Measurements from ENCODE around the gene IMPACT.

The IMPACT gene

DNA sequence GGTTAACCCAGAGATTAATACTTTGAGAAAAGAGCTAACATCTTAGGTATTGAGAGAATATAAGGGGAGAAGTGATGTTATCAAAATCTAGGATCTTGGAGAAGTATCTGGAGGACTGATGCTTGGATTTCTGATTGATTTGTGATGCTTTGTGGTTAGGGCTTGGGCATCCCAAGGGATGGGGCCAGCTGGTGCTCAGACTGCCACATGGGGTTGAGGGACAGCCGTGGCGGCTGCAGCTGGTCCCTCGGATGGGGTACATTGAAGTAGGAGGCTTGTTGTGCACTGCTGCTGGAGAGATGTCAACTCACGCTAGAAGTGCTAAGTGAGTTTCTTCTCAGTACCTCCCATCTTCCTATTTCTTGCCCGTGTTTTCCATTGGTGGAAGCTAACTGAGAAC is 56.4 kb downstream of the IMPACT start:
- no peak for DNase-seq

DNA sequence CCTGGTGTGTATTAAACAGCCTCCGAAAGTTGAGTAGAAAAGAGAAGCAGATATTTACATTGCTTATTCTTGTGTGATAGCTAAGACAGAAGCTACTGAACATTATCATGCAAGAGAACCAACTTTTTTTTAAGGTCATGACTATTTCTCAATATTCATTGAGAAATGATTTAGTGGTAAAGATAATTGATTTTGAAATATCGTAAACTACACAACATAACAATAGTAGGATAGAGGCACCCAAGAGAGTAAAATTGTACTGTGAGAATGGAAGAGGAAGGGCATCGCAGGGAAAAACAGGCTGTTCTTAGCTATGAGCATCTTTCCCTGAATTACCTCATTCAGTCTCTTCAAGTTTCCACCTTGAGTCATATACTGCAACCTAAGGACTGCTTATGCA is 59.2 kb downstream of the IMPACT start:
- DNase-seq: no peak

DNA sequence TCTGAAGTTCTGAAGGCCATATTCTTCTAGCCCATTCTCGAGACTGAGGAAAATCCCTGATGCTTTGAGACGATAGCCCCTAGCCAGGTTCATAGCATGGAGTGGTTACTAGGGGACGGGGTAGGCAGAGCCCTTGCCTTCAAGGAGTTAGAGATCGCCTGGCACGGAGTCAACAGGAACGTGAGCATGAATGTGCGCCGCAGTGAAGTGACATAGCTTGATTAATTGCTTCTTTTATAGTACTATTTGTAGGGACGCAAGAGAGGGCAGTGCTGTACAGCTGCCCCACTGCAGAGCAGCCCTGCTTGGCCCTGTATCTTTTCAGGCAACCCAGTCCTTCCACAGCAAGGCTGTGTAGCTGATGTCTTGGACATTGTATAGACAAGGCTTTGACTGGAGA is 60.2 kb downstream of the IMPACT start:
- no peak for DNase-seq

DNA sequence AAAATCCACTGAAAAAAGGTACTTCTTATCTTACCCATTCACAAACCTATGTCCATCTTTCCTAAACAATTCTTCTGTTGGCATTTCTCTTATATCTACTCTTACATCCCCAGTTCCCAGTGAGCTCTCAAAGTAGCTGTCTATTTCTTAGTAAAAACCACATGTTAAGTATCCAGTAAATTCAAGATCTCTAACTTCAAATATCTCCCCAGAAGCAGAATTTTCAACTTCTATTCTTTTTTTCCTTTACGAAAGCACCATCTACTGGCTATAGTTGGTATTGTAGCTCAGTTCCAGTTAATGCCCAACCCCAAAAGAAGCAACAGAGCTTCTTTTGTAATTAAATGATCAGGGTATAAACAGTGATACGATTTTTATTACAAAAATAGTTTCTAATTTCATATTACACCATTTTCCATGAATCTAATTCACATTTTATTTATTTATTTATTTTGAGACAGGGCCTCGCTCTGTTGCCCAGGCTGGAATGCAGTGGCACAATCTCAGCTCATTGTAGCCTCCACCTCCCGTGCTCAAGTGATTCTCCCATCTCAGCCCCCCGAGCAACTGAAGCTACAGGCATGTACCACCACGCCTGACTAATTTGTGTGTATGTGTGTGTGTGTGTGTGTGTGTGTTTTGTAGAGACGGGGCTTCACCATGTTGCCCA is 62.5 kb downstream of the IMPACT start:
- DNase-seq: peak; percentile 43

DNA sequence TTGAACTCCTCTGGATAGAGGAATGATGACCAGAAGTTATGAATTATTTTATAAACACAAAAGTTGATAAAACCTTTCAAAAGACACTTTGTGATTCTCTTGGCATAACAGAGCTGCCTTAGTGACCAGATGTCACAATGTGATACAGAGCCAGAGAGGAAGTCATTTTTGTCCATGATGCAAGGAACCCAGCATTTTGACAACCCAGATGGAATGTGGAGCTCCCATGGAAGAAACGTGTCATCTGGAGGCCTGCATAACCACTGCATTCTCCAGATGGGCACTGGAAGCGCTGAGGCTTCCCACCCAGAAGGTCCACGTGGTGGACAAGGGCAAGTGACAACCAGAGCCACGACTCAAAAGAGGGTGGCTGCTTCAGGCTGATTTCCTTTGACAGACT is 64.1 kb downstream of the IMPACT start:
- peak; percentile 75 for DNase-seq

DNA sequence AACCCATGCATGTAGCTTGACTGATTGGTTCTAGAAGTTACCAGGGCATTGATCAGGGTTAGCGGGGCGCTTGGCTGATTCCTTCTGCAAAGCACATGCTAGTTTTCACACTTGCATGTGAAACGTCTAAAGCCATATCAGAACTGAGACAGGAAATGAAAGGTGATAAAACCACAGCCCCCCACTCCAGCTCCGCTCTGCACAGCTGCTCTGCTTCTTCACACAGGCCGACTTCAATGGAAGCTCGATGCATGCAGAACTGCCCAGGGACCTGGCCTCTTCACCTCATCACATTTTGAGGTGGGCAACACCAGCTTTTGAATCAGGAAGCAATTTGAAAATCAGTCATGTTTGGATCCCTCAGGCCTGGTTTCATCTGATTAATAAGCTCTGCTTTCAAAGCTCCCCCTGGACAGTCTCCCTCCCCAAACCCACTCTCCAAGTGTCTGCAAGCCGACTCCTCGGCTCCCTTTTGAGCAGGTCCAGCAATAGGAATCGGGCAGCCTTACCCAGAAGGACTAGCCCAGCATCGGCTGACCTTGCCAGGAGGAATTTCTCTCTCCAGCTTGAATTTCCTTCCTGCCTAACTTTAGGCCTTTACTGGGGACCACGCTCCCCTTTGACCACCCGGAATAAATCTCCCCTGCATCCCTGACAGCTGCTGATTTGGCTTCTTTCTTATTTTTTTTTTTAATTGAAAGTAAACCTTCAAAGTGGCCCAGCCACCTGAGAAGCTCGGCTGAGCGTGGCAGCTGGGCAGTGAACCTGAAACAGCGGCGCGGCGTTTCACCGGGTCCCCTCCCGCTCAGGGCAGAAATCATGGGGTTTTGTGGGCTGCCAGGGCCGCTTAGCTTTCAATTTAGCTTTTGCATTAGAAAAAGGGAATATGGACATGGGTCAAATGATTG is 65.7 kb downstream of the IMPACT start:
- DNase-seq: no peak

DNA sequence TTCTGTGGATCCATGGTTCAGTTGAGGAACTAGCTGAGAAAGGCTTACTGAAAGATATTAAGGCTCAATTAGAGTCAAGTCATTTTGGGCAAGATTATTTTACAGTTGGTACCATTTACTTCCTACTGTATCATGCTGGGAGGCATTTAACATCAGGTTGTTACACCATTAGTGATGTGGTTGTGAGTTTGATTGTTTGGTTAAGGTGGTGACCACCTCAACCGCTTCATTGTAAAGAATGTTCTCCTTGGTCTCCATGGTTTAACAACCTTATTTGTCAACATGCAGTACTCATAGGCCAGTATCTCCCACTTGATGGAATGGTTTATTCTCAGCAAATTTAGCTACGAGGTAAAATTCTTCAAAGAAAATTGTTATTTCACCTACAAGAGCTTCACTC is 68.1 kb downstream of the IMPACT start:
- DNase-seq: no peak

DNA sequence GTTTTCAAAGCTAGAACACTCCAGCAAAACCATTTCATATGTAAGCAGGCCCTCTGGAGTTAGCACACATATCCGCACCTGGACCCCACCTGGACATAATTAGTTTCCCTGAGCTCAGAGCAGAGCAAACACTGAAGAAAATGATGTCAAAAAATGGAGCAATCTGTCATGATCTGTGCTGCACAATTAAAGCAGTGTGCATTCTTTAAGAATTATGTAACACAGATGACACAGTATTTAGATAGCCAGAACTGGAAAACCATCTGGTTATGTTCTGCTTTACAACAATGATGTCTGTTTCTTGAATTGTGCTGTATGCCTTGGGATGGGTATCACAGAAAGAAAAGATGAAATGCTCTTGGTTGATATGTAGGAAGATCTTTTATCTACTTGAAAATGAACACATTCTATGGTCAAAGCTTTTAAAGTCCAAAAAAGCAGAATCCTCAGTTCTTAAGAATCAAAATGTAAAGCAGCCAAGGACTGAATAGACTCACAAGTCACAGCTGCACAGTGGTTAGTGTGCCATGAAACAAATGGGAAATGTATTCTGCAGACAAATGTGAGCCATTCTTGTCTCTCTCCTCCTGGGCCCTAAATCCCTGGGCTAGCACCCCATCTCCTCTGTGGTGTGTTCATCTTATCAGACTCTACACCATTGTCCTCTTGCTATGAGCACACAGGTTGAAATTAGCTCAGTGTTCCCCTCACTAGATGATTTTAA is 70.7 kb downstream of the IMPACT start:
- DNase-seq: peak; percentile 62

DNA sequence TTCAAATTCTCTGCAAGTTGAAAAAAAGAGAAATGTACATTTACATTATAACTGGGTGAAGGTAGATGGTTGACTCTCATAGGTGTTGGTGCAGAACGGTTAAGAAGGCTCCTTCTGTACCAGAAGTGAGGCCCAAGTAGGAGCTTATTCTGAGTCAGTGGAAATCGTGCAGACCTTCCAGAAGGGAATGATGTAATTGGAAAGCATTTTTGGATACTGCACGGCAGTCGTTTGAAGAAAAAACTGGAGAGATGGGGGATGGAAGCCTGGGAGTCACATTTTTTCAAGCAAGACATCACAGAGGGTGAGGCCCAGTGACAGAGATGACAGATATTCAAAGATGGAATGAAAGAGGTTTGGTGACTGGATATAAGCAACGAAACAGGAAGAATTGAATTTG is 73.3 kb downstream of the IMPACT start:
- peak; percentile 79 for DNase-seq

DNA sequence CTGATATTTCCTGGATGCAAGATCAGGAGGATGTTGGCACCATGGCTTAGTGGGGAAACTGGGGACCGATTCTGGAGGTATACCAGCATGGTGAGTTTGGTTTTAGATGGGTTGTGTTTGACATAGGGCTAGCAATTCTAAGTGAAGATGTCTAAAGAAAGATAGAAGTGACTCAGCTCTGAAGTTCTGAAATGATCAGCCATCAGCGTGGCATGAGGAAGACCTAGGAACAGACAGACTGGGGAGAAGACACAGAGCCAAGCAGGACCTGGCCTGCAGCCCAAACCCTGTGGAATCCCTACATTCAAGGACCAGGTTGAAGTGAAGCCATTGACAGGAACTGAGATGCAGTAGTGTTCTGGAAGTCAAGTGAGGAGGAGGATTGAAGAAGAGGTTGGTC is 73.7 kb downstream of the IMPACT start:
- DNase-seq: peak; percentile 16

DNA sequence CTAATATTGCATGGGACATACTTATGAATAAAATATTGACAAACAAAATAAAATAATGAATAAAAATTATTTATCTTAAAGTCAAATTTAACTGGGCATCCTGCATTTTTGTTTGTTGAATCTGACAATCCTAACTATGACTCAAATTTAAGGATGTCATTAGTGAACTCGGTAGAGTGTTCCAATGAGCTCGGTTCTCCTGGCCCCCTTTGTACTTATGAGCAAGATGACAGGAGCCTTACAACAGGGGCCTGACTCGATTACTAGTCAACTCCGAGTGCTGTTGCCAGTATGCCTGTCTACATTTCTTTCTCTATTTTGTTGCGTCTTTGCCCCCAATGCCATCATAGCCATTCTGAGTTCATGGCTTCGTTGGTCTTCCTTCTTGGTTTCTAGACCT is 74.3 kb downstream of the IMPACT start:
- DNase-seq: no peak

DNA sequence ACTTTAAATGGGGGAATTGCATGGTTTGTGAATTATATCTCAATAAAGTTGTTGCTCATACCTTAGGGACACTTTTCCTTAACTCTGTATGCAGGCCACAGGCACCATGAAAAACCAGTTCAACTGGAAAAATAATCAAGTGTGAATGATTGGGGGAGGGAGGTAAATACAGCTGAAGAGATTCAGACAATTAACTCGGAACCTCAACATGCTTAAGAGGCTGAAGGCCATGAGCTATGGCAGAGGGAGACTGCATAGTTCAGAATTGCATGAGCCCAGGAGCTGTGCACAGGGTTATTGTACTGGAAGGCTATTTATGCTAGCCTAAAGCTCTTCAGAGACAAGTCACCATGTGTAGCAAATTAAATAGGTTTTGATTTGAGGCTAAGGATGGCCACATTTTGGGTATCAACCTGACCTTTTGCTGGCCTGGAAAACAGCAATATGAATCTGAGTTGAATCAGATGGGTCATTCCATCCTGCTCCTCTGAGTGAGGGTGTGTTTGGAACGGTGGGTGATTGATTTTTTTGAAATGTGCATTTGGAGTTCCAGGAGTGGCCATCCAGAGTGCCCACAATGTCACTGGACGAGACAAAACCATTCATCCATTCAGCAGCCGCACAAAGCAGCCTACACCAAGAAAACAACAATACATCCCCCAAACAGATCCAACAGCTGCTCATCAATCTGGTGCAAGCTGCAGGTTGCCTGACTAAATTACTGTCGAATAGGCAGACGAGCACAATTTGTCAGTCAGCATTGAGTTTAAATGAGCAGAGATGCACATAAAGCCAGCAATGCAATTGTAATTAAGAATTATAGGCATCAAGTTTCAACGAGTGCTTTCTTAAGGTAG is 76.4 kb downstream of the IMPACT start:
- no peak for DNase-seq
